Activated CD8-positive, alpha-beta memory T cell treated with anti-CD3 and anti-CD28 coated beads, Interleukin-2, amount 50 U/mL, for 4 hours (primary cell): ENCODE data around the gene USP21.

ENCODE experiments used
- DNase-seq: peaks from one replicate; pipeline ENCODE4 v3.0.0-alpha.2; 2020

Gene USP21

GRCh38 chr1:161171696-161172095, 12.4 kb downstream of the USP21 start:
- no peak for DNase-seq

- DNase-seq = no peak
Measured at GRCh38 chr1:161172349-161172748, 13.0 kb downstream of the USP21 start.

- DNase-seq = no peak
Measured at GRCh38 chr1:161172776-161173376, 13.6 kb downstream of the USP21 start.

GRCh38 chr1:161173711-161174110, 14.4 kb downstream of the USP21 start:
- DNase-seq = no peak

GRCh38 chr1:161174911-161175310, 15.6 kb downstream of the USP21 start:
- DNase-seq = no peak

GRCh38 chr1:161175771-161176453, 16.6 kb downstream of the USP21 start:
- DNase-seq = no peak

GRCh38 chr1:161176468-161177111, 17.3 kb downstream of the USP21 start:
- DNase-seq = no peak

GRCh38 chr1:161177112-161177935, 18.0 kb downstream of the USP21 start, which contains the start of gene B4GALT3:
TSS of gene B4GALT3 (minus strand) at chr1:161177507. CDS start at chr1:161176060, 1,447 bp downstream.
- DNase-seq = peak; percentile 99

- no peak for DNase-seq
Measured at GRCh38 chr1:161177936-161178244, 18.6 kb downstream of the USP21 start.

GRCh38 chr1:161179698-161180097, 20.4 kb downstream of the USP21 start:
- DNase-seq = no peak

GRCh38 chr1:161180639-161181038, 21.3 kb downstream of the USP21 start:
- DNase-seq = no peak

GRCh38 chr1:161182214-161182613, 22.9 kb downstream of the USP21 start:
- peak; percentile 55 for DNase-seq

- DNase-seq = peak; percentile 62
Measured at GRCh38 chr1:161185282-161185682, 26.0 kb downstream of the USP21 start.

- no peak for DNase-seq
Measured at GRCh38 chr1:161185732-161186311, 26.5 kb downstream of the USP21 start.

GRCh38 chr1:161187311-161187710, 28.0 kb downstream of the USP21 start:
- DNase-seq = no peak

GRCh38 chr1:161188381-161188780, 29.1 kb downstream of the USP21 start:
- no peak for DNase-seq

- DNase-seq = no peak
Measured at GRCh38 chr1:161189036-161189435, 29.7 kb downstream of the USP21 start.

GRCh38 chr1:161190962-161191521, 31.7 kb downstream of the USP21 start:
- DNase-seq = no peak

- no peak for DNase-seq
Measured at GRCh38 chr1:161191971-161192370, 32.7 kb downstream of the USP21 start.

- DNase-seq = peak; percentile 61
Measured at GRCh38 chr1:161192476-161193465, 33.5 kb downstream of the USP21 start.

GRCh38 chr1:161193561-161194235, 34.4 kb downstream of the USP21 start:
- DNase-seq = no peak
